ENCODE data around the gene XXYLT1. TPM values are rescaled to one million over a fixed set of nuclear protein-coding genes. Genes with fewer than 3 reads are reported as not detected.

Gene XXYLT1
- total RNA-seq, 1 experiment from 2014 or later, result 25.5 TPM

DNA sequence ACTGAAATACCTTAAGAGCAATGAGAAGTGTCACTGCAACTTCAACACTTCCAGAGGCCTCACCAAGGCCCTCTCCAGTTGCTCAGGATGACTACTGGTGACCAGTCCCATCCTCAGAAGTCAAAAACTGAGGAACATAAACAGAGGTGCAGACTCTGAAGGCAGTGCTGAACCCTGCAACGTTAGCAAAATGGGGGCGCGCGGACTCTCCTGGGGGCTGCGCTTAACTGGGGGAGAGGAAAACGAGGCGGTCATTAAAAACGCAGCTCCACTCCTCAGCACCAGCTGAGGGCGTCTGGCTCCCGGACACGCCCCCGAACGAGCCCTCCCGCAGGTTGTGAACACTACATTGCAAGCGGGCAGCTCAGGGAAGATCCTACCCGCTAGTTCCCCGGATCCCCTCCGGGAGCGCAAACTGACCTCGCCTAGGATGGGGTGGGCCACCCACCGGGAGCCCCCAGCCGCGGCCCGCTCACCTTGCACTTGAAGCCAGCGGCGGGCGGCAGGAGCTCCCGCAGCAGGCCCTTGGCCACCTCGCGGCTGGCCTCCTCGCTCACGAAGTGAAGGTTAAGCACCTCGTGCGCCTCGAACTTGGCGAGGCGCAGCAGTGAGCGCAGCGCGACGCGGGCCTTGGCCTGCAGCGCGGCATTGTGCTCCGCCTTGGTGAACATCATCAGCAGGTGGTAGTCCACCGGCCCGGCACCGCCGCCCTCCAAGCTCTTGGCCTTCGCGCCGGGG lies 711 bp downstream of the XXYLT1 start:
- ChIA-PET CTCF (interaction anchor here (0.6 to 2.9 kb wide), 6 partner anchors 59 to 588 kb away, joined by 3 to 20 read pairs (median 11); partner anchors contain the start of genes ACAP2 and PPP1R2), POLR2A (ENCODE audit: unreplicated experiment) (interaction anchor here (0.6 to 0.7 kb wide), 3 partner anchors 168 to 588 kb away, joined by 3 to 4 read pairs (median 3); no protein-coding TSS in a partner anchor)
- peak overlapping the region; percentile 82 for H3K4me3 ChIP-seq (ENCODE audit: low read length)
- H3K4me1 ChIP-seq (ENCODE audit: insufficient read depth, low read length), result peaks cover 21% of the 10 kb centered on the region
- H3F3A ChIP-seq (ENCODE audit: low read length, unreplicated experiment), result no peaks in the 10 kb centered on the region
- H2AFZ ChIP-seq (ENCODE audit: low read length), result peak overlapping the region; percentile 97; the same call in 1 of the 2 replicates
- no peaks in the 10 kb centered on the region for H3K27me3 ChIP-seq (ENCODE audit: low read length)
- H4K20me1 ChIP-seq (ENCODE audit: low read length), result peaks cover 14% of the 10 kb centered on the region; the same call in 1 of the 2 replicates
- ATAC-seq, result peak; percentile 17
- peaks cover 50% of the 10 kb centered on the region for H3K79me2 ChIP-seq (ENCODE audit: low read length)
- peak; percentile 39 for DNase-seq
- peak overlapping the region; percentile 96 for H3K4me2 ChIP-seq (ENCODE audit: low read length)
- intact Hi-C loops (cut with micrococcal nuclease), result loop anchor here (5.0 kb wide), 2 partner anchors 272 to 582 kb away; partner anchors contain the start of gene PPP1R2
- no peaks in the 10 kb centered on the region for H3K9me3 ChIP-seq (ENCODE audit: low read length)
- no peak for TF ChIP-seq EZH2 (IDR thresholded peaks at IDR 0.05; ENCODE audit: low read length, unreplicated experiment)
- TF ChIP-seq, protein P1, sequence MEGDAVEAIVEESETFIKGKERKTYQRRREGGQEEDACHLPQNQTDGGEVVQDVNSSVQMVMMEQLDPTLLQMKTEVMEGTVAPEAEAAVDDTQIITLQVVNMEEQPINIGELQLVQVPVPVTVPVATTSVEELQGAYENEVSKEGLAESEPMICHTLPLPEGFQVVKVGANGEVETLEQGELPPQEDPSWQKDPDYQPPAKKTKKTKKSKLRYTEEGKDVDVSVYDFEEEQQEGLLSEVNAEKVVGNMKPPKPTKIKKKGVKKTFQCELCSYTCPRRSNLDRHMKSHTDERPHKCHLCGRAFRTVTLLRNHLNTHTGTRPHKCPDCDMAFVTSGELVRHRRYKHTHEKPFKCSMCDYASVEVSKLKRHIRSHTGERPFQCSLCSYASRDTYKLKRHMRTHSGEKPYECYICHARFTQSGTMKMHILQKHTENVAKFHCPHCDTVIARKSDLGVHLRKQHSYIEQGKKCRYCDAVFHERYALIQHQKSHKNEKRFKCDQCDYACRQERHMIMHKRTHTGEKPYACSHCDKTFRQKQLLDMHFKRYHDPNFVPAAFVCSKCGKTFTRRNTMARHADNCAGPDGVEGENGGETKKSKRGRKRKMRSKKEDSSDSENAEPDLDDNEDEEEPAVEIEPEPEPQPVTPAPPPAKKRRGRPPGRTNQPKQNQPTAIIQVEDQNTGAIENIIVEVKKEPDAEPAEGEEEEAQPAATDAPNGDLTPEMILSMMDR (conservative IDR thresholded peaks at IDR 0.05; ENCODE audit: low read depth, low read length), result no peak
- no peak for TF ChIP-seq EZH2phosphoT487 (IDR thresholded peaks at IDR 0.05; ENCODE audit: borderline replicate concordance, low read length)
- peak overlapping the region; percentile 77 for H3K9ac ChIP-seq (ENCODE audit: low read length)
- peak overlapping the region; percentile 57; the same call in 1 of the 2 replicates for H3K27ac ChIP-seq (ENCODE audit: low read length)
- BruUV-seq (replicated peaks), result no TSS peak
- H3K9me2 ChIP-seq (replicated peaks; ENCODE audit: low read length), result no peaks in the 10 kb centered on the region
- peaks cover 12% of the 10 kb centered on the region for H3K36me3 ChIP-seq (ENCODE audit: low read depth, low read length)

DNA sequence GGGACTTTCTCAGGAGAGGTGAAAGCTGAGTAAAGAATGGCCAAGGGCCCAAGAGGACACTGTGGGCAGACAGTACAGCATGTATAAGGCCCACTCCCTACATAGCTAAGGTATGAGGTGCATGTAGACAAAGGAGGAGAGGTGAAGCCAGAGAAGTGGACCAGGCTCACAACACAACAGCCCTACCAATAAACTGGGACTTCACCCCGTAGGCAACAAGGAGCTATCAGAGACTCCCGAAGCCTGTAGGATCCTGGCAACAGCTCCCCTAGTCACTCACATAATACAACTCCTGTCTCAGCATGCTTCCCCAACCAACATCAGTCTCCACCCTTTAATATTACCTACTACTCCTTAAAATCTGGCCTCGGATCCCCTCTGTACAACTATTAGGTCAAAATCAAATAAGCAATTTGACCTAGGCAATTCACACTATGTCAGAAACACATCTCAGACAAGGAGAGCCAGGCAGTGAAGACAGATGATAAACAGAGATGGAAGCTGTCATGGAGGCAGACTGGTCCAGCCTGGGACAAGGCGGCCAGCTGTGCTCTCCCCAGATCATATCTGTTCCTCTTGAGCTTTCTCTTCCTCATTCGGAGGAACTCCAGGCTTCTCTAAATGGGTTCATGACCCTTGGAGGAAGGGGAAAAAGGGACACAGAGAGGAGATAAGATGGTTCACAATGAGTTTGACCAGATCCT lies 1.4 kb downstream of the XXYLT1 start:
- H3K4me2 ChIP-seq (ENCODE audit: low read length), result peak overlapping the region; percentile 96
- ChIA-PET POLR2A (ENCODE audit: unreplicated experiment) (interaction anchor here (0.6 kb wide), 1 partner anchor 587 kb away, joined by 3 read pairs; no protein-coding TSS in a partner anchor), CTCF (interaction anchor here (0.5 to 2.9 kb wide), 6 partner anchors 72 to 602 kb away, joined by 3 to 20 read pairs (median 11); partner anchors contain the start of genes ACAP2 and PPP1R2)
- H3K4me3 ChIP-seq (ENCODE audit: low read length), result peak overlapping the region; percentile 82
- peak overlapping the region; percentile 77 for H3K9ac ChIP-seq (ENCODE audit: low read length)
- DNase-seq, result no peak
- H3K4me1 ChIP-seq (ENCODE audit: insufficient read depth, low read length), result peaks cover 21% of the 10 kb centered on the region
- intact Hi-C loops (cut with micrococcal nuclease), result loop anchor here (5.0 kb wide), 2 partner anchors 273 to 583 kb away; partner anchors contain the start of gene PPP1R2
- no peak for ATAC-seq
- no peak overlapping the region for H3K27ac ChIP-seq (ENCODE audit: low read length)
- TF ChIP-seq, protein P1 (conservative IDR thresholded peaks at IDR 0.05; ENCODE audit: low read depth, low read length), result no peak
- TF ChIP-seq EZH2phosphoT487 (IDR thresholded peaks at IDR 0.05; ENCODE audit: borderline replicate concordance, low read length), result no peak
- no peak for TF ChIP-seq EZH2 (IDR thresholded peaks at IDR 0.05; ENCODE audit: low read length, unreplicated experiment)
- peaks cover 14% of the 10 kb centered on the region; the same call in 1 of the 2 replicates for H4K20me1 ChIP-seq (ENCODE audit: low read length)
- H2AFZ ChIP-seq (ENCODE audit: low read length), result no peak overlapping the region
- H3F3A ChIP-seq (ENCODE audit: low read length, unreplicated experiment), result no peaks in the 10 kb centered on the region
- H3K27me3 ChIP-seq (ENCODE audit: low read length), result no peaks in the 10 kb centered on the region
- TSS peak; percentile 32 for BruUV-seq (replicated peaks)
- H3K79me2 ChIP-seq (ENCODE audit: low read length), result peaks cover 56% of the 10 kb centered on the region
- H3K9me3 ChIP-seq (ENCODE audit: low read length), result no peaks in the 10 kb centered on the region
- H3K36me3 ChIP-seq (ENCODE audit: low read depth, low read length), result peaks cover 12% of the 10 kb centered on the region
- H3K9me2 ChIP-seq (replicated peaks; ENCODE audit: low read length), result no peaks in the 10 kb centered on the region
